Endothelial cell of umbilical vein (primary cell): Measurements from ENCODE around the gene ARSK. TPM values are rescaled to one million over a fixed set of nuclear protein-coding genes. Genes with fewer than 3 reads are reported as not detected.

Experiments used
- BruUV-seq: library from RNA; stranded (reverse); fragments of 400-500 nt; replicated peaks from 2 replicates; lab custom pipeline; 2021; lab: Mats Ljungman, UMichigan
- CTCF ChIA-PET: fragments of 300-600, 350-600 bp; sonication (Branson Sonifier 250); formaldehyde crosslinking; loops from one replicate; lab custom pipeline; 2021; ENCODE audit warnings: antibody characterized with exemption, inconsistent platforms; lab: Charles Lee
- POLR2A ChIA-PET: fragments of 300-600, 350-600 bp; sonication (Branson Sonifier 250); formaldehyde crosslinking; loops from one replicate; lab custom pipeline; 2021; ENCODE audit warnings: antibody characterized with exemption, inconsistent platforms; lab: Charles Lee
- DNase-seq: peaks from one replicate; pipeline ENCODE4 v3.0.0-alpha.2; 2011; ENCODE audit warnings: low read depth, low spot score
- FAIRE-seq: peaks from 2 replicates; lab custom pipeline; 2011; peaks lifted over from hg19 to GRCh38; lab: Jason Lieb, UNC
- H2AFZ ChIP-seq: 2 replicates; pipeline ENCODE4 v1.6.0; 2012; ENCODE audit warnings: low read depth, low read length, control low read depth, inconsistent platforms
- H3K27ac ChIP-seq: 2 replicates; pipeline ENCODE4 v1.5.1; 2011; ENCODE audit warnings: low read depth, mild to moderate bottlenecking, control low read depth, low read length, moderate library complexity; ENCODE audit not compliant: insufficient read depth
- H3K27me3 ChIP-seq, 2 experiments: 2 replicates each; pipeline versions ENCODE4 v1.6.0 to v1.6.1; 2011; ENCODE audit warnings: low read length in 2 of 2, mixed read lengths in 1 of 2; ENCODE audit not compliant: control insufficient read depth in 2 of 2, insufficient read depth in 2 of 2
- H3K36me3 ChIP-seq, 2 experiments: 2 replicates in 1 of 2; 3 replicates in 1 of 2; pipeline ENCODE4 v1.5.1; 2011; ENCODE audit warnings: low read length in 2 of 2, mild to moderate bottlenecking in 1 of 2, moderate library complexity in 1 of 2; ENCODE audit not compliant: control insufficient read depth in 2 of 2, insufficient read depth in 2 of 2; ENCODE audit errors: extremely low read depth in 1 of 2
- H3K4me1 ChIP-seq: 3 replicates; pipeline ENCODE4 v1.5.1; 2011; ENCODE audit warnings: mild to moderate bottlenecking, low read length; ENCODE audit not compliant: control insufficient read depth, insufficient read depth; ENCODE audit errors: extremely low read depth
- H3K4me2 ChIP-seq: 2 replicates; pipeline ENCODE4 v1.6.1; 2011; ENCODE audit warnings: low read length, control low read depth, mixed read lengths; ENCODE audit not compliant: insufficient read depth
- H3K4me3 ChIP-seq, 3 experiments: fragments of 200-600 bp in 1 of 3; sonication (generic), shearing (Covaris generic) in 1 of 3; replicated peaks in 1 of 3; 2 replicates each; pipeline ENCODE4 v1.5.1; 2011 to 2016; ENCODE audit warnings: control low read depth in 3 of 3, low read length in 3 of 3, mild to moderate bottlenecking in 2 of 3, inconsistent platforms in 1 of 3, low read depth in 1 of 3, moderate library complexity in 1 of 3; ENCODE audit not compliant: insufficient read depth in 1 of 3
- H3K79me2 ChIP-seq: 2 replicates; pipeline ENCODE4 v1.6.0; 2012; ENCODE audit warnings: low read length, inconsistent platforms; ENCODE audit not compliant: control insufficient read depth, insufficient read depth
- H3K9ac ChIP-seq: replicated peaks from 2 replicates; pipeline ENCODE3; 2011; ENCODE audit warnings: low read length, control low read depth; ENCODE audit not compliant: insufficient read depth; ENCODE audit errors: extremely low read depth
- H3K9me1 ChIP-seq: replicated peaks from 3 replicates; pipeline ENCODE4 v1.6.0; 2011; ENCODE audit warnings: mild to moderate bottlenecking, low read length; ENCODE audit not compliant: control insufficient read depth, insufficient read depth; ENCODE audit errors: extremely low read depth
- H3K9me3 ChIP-seq: replicated peaks from 2 replicates; pipeline ENCODE4 v1.5.1; 2012; ENCODE audit warnings: low read length, inconsistent platforms; ENCODE audit not compliant: control insufficient read depth, insufficient read depth
- H4K20me1 ChIP-seq: replicated peaks from 2 replicates; pipeline ENCODE3; 2011; ENCODE audit warnings: mild to moderate bottlenecking, low read length; ENCODE audit not compliant: control insufficient read depth, insufficient read depth; ENCODE audit errors: extremely low read depth
- CTCF ChIP-seq, 2 donors: IDR thresholded peaks; 1 replicate in 1 of 2; 2 replicates in 1 of 2; pipeline ENCODE4 v1.5.1; 2011; ENCODE audit warnings: low read length in 2 of 2, mild to moderate bottlenecking in 2 of 2, moderate library complexity in 2 of 2, control low read depth in 1 of 2, inconsistent platforms in 1 of 2, low read depth in 1 of 2; ENCODE audit not compliant: insufficient read depth in 1 of 2; ENCODE audit errors: extremely low read depth in 1 of 2
- EZH2 ChIP-seq: IDR thresholded peaks from 2 replicates; pipeline ENCODE4 v1.6.1; 2012; ENCODE audit warnings: borderline replicate concordance, low read depth, mild to moderate bottlenecking, moderate library complexity, low read length, inconsistent platforms; ENCODE audit not compliant: severe bottlenecking
- FOS ChIP-seq: IDR thresholded peaks from 2 replicates; pipeline ENCODE4 v1.6.1; 2011; ENCODE audit warnings: mild to moderate bottlenecking, low read length, moderate library complexity, borderline replicate concordance; ENCODE audit not compliant: insufficient read depth
- GATA2 ChIP-seq: IDR thresholded peaks from 2 replicates; pipeline ENCODE4 v1.7.0; 2011; ENCODE audit warnings: low read depth, mild to moderate bottlenecking, moderate library complexity, mixed read lengths, low read length; ENCODE audit not compliant: insufficient read length, insufficient read depth
- JUN ChIP-seq: IDR thresholded peaks from 2 replicates; pipeline ENCODE4 v1.6.1; 2011; ENCODE audit warnings: borderline replicate concordance, low read depth; ENCODE audit not compliant: insufficient read length, insufficient read depth
- MYC ChIP-seq: IDR thresholded peaks from one replicate; pipeline ENCODE4 v1.6.1; 2011; ENCODE audit warnings: mild to moderate bottlenecking, low read depth, low read length
- POLR2A ChIP-seq: IDR thresholded peaks from 2 replicates; pipeline ENCODE4 v1.6.1; 2012; ENCODE audit warnings: low read depth, mild to moderate bottlenecking, control low read depth, low read length
- dilution Hi-C: fragments of 300-500 bp; cut with MboI; formaldehyde crosslinking; loops from one replicate; pipeline ENCODE4 v1.15.0; 2019; ENCODE audit warnings: low sequenced_read_pairs; ENCODE audit not compliant: extremely low pct_ligation_motif_present
- intact Hi-C: fragments of 100-400 bp; cut with micrococcal nuclease; formaldehyde crosslinking; loops from one replicate; pipeline ENCODE4 v1.10.0; 2022
- polyA plus RNA-seq, 4 experiments: library from polyadenylated mRNA; depleted of rRNA in 3 of 4; stranded (reverse) in 3 of 4; unstranded in 1 of 4; fragments of >200 nt; gene quantifications; 2 replicates each; pipeline versions ENCODE4 v1.2.1 to v1.2.3, GENCODE V29; 2011 to 2012; ENCODE audit warnings: missing spikeins in 1 of 4
- total RNA-seq: library from RNA; stranded (reverse); gene quantifications from 2 replicates; pipeline ENCODE4 v1.2.3, GENCODE V29; 2021
- TF ChIP-seq, protein P1 (sequence below): IDR thresholded peaks from 2 replicates; pipeline ENCODE4 v1.6.1; 2011; ENCODE audit not compliant: insufficient read depth, insufficient read length

ARSK gene
- total and polyA plus RNA-seq, 2 donors (not counting 3 experiments of a cell fraction or from before 2014, with no cell fraction given) = 3.7 to 4.9 TPM

- H3K27ac ChIP-seq = peak overlapping the region; percentile 6
Observed at GRCh38 chr5:95619514-95620029, 64.7 kb downstream of the ARSK start.

More at GRCh38 chr5:95619514-95620029, 64.7 kb downstream of the ARSK start:
- no peak for FAIRE-seq
- DNase-seq = no peak
- BruUV-seq = no TSS peak
- intact Hi-C loops = loop anchor here (1.0 kb wide), 1 partner anchor 64 kb away; the partner anchor contains the start of gene ARSK
- Histone ChIP-seq H3K4me3 (peak overlapping the region; percentile 18 to 54 (median 53)), H3K9ac (peak overlapping the region; percentile 42), H3K4me2 (peak overlapping the region; percentile 89), H3K4me1 (peaks cover 23% of the 10 kb centered on the region), H3K79me2 (no peaks in the 10 kb centered on the region), H3K9me3 (no peaks in the 10 kb centered on the region), H2AFZ (peak overlapping the region; percentile 89), H3K27me3 (no peaks in the 10 kb centered on the region), H4K20me1 (no peaks in the 10 kb centered on the region), H3K9me1 (no peaks in the 10 kb centered on the region), H3K36me3 (no peaks in the 10 kb centered on the region)
- dilution Hi-C loops = no loop called here
- POLR2A ChIA-PET = no interaction called here
- CTCF ChIA-PET = no interaction called here
- TF ChIP-seq POLR2A (no peak), EZH2 (no peak), CTCF (IDR thresholded peaks at IDR 0.05; ENCODE audit: extremely low read depth in 1 of 2, insufficient read depth in 1 of 2, low read depth in 1 of 2, low read length in 2 of 2) (no peak), MYC (no peak), JUN (no peak), GATA2 (no peak), FOS (no peak)
- TF ChIP-seq, protein P1, sequence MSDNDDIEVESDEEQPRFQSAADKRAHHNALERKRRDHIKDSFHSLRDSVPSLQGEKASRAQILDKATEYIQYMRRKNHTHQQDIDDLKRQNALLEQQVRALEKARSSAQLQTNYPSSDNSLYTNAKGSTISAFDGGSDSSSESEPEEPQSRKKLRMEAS = no peak
